Neuronal stem cell (in vitro differentiated cells): ENCODE data around the gene KLF2.
"Not testable (repeated sequence)": the region's sequence is repeated elsewhere in the genome, so short reads cannot be mapped to it uniquely, and the experiment has no call there.

Experiments
- DNase-seq: peaks from one replicate; pipeline ENCODE4 v3.0.0-alpha.2; 2013; ENCODE audit warnings: low spot score
- H2AFZ ChIP-seq: one replicate; pipeline ENCODE4 v1.6.1; 2013; ENCODE audit warnings: mild to moderate bottlenecking, low read length, inconsistent platforms
- H2AK5ac ChIP-seq: 2 replicates; pipeline ENCODE4 v1.6.1; 2013; ENCODE audit warnings: low read depth, mild to moderate bottlenecking, inconsistent platforms, low read length, moderate library complexity, mixed read lengths
- H2BK120ac ChIP-seq: 2 replicates; pipeline ENCODE4 v1.6.1; 2013; ENCODE audit warnings: low read depth, mild to moderate bottlenecking, inconsistent platforms, low read length, moderate library complexity, mixed read lengths
- H2BK12ac ChIP-seq: one replicate; pipeline ENCODE4 v1.6.1; 2013; ENCODE audit warnings: low read length, inconsistent platforms
- H2BK15ac ChIP-seq: 2 replicates; pipeline ENCODE4 v1.6.1; 2013; ENCODE audit warnings: mild to moderate bottlenecking, low read length, inconsistent platforms, mixed read lengths
- H2BK5ac ChIP-seq: one replicate; pipeline ENCODE4 v1.6.1; 2013; ENCODE audit warnings: inconsistent platforms, mild to moderate bottlenecking, low read length, moderate library complexity
- H3K14ac ChIP-seq: one replicate; pipeline ENCODE4 v1.6.1; 2013; ENCODE audit warnings: low read length, inconsistent platforms
- H3K18ac ChIP-seq: 2 replicates; pipeline ENCODE4 v1.6.1; 2013; ENCODE audit warnings: low read length, inconsistent platforms
- H3K23ac ChIP-seq: 2 replicates; pipeline ENCODE4 v1.6.1; 2013; ENCODE audit warnings: low read depth, mild to moderate bottlenecking, mixed read lengths, low read length, inconsistent platforms; ENCODE audit not compliant: poor library complexity
- H3K27ac ChIP-seq: replicated peaks from 3 replicates; pipeline ENCODE4 v1.5.1; 2013; ENCODE audit warnings: low read length, inconsistent platforms
- H3K27me3 ChIP-seq, 3 experiments: 2 replicates each; pipeline ENCODE4 v1.6.1; 2013; ENCODE audit warnings: low read length in 3 of 3, mild to moderate bottlenecking in 2 of 3, inconsistent platforms in 1 of 3, low read depth in 1 of 3, mixed read lengths in 1 of 3, moderate library complexity in 1 of 3; ENCODE audit not compliant: control insufficient read depth in 3 of 3, insufficient read depth in 3 of 3
- H3K36me3 ChIP-seq, 2 donors: replicated peaks in 1 of 2; 2 replicates each; pipeline ENCODE4 v1.6.1; 2013; ENCODE audit warnings: low read length in 2 of 2; ENCODE audit not compliant: control insufficient read depth in 2 of 2, insufficient read depth in 2 of 2
- H3K4ac ChIP-seq: 2 replicates; pipeline ENCODE4 v1.6.1; 2013; ENCODE audit warnings: inconsistent platforms, mild to moderate bottlenecking, low read length, moderate library complexity
- H3K4me1 ChIP-seq, 2 donors: 1 replicate in 1 of 2; 2 replicates in 1 of 2; pipeline ENCODE4 v1.6.1; 2013; ENCODE audit warnings: low read length in 2 of 2, low read depth in 1 of 2; ENCODE audit not compliant: control insufficient read depth in 2 of 2, insufficient read depth in 1 of 2
- H3K4me2 ChIP-seq: one replicate; pipeline ENCODE4 v1.6.1; 2013; ENCODE audit warnings: mild to moderate bottlenecking, low read length, inconsistent platforms; ENCODE audit not compliant: insufficient read depth, poor library complexity, severe bottlenecking
- H3K4me3 ChIP-seq, 2 donors: 2 replicates each; pipeline ENCODE4 v1.5.1; 2013; ENCODE audit warnings: low read length in 2 of 2, mild to moderate bottlenecking in 2 of 2, inconsistent platforms in 1 of 2, moderate library complexity in 1 of 2
- H3K79me1 ChIP-seq: one replicate; pipeline ENCODE4 v1.6.1; 2013; ENCODE audit warnings: low read depth, mild to moderate bottlenecking, inconsistent platforms, low read length, moderate library complexity
- H3K9ac ChIP-seq: one replicate; pipeline ENCODE4 v1.6.1; 2013; ENCODE audit warnings: mild to moderate bottlenecking, low read depth, low read length, inconsistent platforms; ENCODE audit not compliant: poor library complexity
- H3K9me3 ChIP-seq, 2 donors: replicated peaks in 1 of 2; 2 replicates each; pipeline versions ENCODE3 to v1.6.1; 2013; ENCODE audit warnings: low read length in 2 of 2, mild to moderate bottlenecking in 2 of 2, inconsistent platforms in 1 of 2, low read depth in 1 of 2, mixed read lengths in 1 of 2, moderate library complexity in 1 of 2; ENCODE audit not compliant: control insufficient read depth in 2 of 2, insufficient read depth in 1 of 2
- H4K8ac ChIP-seq: one replicate; pipeline ENCODE4 v1.6.1; 2013; ENCODE audit warnings: low read depth, mild to moderate bottlenecking, inconsistent platforms, low read length, moderate library complexity
- H4K91ac ChIP-seq: one replicate; pipeline ENCODE4 v1.6.1; 2013; ENCODE audit warnings: low read length, low read depth, mild to moderate bottlenecking, inconsistent platforms; ENCODE audit not compliant: poor library complexity
- WGBS, 2 donors: extraction: QIAGEN DNeasy Blood & Tissue Kit; methylation state at CpG; one replicate each; pipeline ENCODE4 v1.1.7; 2013; ENCODE audit warnings: missing lambda C conversion rate in 2 of 2, mixed read lengths in 1 of 2; ENCODE audit not compliant: insufficient read length in 2 of 2, insufficient replicate concordance in 1 of 2; ENCODE audit errors: extremely low coverage in 2 of 2; 5-methylcytosine and 5-hydroxymethylcytosine counted together

KLF2 gene

DNA sequence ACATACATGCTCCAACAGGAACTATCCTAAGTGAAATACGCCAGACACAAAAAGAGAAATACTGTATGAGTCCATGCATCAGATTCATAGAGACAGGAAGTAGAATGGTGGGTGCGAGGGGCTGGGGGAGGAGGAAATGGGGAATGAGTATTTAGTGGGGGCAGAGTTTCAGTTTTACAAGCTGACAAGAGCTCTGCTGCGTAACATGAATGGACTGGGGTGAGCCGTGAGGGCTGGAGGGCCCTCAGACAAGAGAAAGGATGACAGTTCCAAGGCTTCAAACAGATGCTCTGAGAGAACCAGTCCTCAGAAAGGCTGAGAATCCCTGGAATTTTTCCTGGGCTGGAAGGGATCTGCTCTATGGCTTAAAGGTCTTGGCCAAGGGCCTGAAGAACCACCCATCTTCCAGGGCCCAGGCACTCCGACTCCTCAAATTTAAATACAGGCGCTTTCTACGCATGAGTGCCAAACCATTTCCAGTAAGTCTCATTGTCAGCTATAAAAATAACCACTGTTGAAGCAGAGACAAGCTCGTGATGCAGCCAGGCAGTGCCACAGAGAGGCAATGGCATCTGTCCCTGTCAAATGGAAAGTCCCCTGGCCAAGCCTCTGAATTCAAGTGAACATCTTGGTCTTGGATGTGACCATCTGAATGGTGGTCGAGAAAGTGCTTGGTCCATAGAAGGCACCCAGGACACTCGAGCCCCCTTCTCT is 17.5 kb downstream of the KLF2 start:
- no peak for DNase-seq
- no peak overlapping the region for H3K4ac ChIP-seq

DNA sequence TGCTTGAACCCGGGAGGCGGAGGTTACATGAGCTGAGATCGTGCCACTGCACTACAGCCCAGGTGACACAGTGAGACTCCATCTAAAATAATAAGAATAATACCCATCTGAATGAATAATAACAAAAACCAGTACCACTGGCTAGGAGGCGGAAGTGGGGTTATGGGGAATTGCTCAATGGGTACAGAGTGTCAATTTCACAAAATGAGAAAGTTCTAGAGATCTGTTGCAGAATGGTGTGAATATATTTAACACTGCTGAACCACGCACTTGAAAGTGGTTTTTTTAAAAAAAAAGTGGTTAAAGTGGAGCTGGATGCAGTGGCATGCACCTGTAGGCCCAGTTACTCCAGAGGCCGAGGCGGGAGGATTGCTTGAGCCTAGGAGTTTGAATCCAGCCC is 18.5 kb downstream of the KLF2 start:
- Histone ChIP-seq H2BK5ac (no peak overlapping the region), H3K18ac (no peak overlapping the region), H2AK5ac (no peak overlapping the region), H3K27me3 (no peaks in the 10 kb centered on the region), H3K79me1 (no peaks in the 10 kb centered on the region), H3K14ac (no peak overlapping the region), H3K27ac (no peak overlapping the region), H4K8ac (no peak overlapping the region), H3K36me3 (no peaks in the 10 kb centered on the region), H3K4ac (no peak overlapping the region), H3K4me2 (no peak overlapping the region), H3K9me3 (no peaks in the 10 kb centered on the region), H3K4me3 (no peak overlapping the region), H3K4me1 (no peaks in the 10 kb centered on the region), H2AFZ (no peak overlapping the region), H3K9ac (no peak overlapping the region), H2BK12ac (no peak overlapping the region), H2BK15ac (no peak overlapping the region), H4K91ac (no peak overlapping the region), H2BK120ac (no peak overlapping the region), H3K23ac (no peak overlapping the region)
- no peak for DNase-seq
- WGBS, 2 donors: no CpG with 5 or more reads among the region's 7 CpGs

More for the DNA sequence above, 17.5 kb downstream of the KLF2 start:
- H3K79me1 ChIP-seq: no peaks in the 10 kb centered on the region
- H3K14ac ChIP-seq: no peak overlapping the region
- no peak overlapping the region for H2BK12ac ChIP-seq
- H3K27me3 ChIP-seq: no peaks in the 10 kb centered on the region
- no peak overlapping the region for H4K8ac ChIP-seq
- H3K23ac ChIP-seq: no peak overlapping the region
- no peaks in the 10 kb centered on the region for H3K36me3 ChIP-seq
- no CpG with 5 or more reads among the region's 10 CpGs for WGBS, 2 donors
- H2BK15ac ChIP-seq: no peak overlapping the region
- peak overlapping the region; percentile 51 for H2AFZ ChIP-seq
- no peak overlapping the region for H3K4me2 ChIP-seq
- no peak overlapping the region for H2AK5ac ChIP-seq
- H3K9me3 ChIP-seq: no peaks in the 10 kb centered on the region
- no peak overlapping the region for H3K4me3 ChIP-seq
- H2BK5ac ChIP-seq: no peak overlapping the region
- no peak overlapping the region for H2BK120ac ChIP-seq
- H3K27ac ChIP-seq: no peak overlapping the region
- no peak overlapping the region for H3K9ac ChIP-seq
- H3K18ac ChIP-seq: no peak overlapping the region
- H4K91ac ChIP-seq: no peak overlapping the region
- no peaks in the 10 kb centered on the region for H3K4me1 ChIP-seq

DNA sequence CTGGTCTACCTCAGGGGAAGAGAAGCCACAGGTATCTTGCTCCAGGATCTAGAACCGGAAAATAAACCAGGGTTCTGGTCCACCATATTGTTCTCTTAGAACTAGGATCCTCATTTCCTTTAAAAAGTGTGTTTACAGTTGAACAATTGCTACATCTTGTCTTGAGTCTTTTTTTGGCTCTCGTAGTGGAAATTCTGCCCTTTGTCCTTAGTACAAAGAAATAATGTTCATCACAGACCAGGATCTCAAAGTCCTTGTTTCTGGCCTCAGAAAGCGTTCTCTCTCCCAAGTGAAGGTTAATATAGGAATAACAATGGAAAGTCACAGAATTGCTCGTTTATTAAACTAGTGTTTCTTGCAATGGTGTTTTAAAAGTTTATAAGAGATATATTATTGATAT is 20.8 kb downstream of the KLF2 start:
- Histone ChIP-seq H2BK15ac (no peak overlapping the region), H4K91ac (no peak overlapping the region), H3K9ac (no peak overlapping the region), H3K27ac (no peak overlapping the region), H2BK5ac (no peak overlapping the region), H3K14ac (no peak overlapping the region), H3K23ac (no peak overlapping the region), H2AFZ (no peak overlapping the region), H2BK12ac (no peak overlapping the region), H3K27me3 (no peaks in the 10 kb centered on the region), H3K4ac (no peak overlapping the region), H3K4me1 (no peaks in the 10 kb centered on the region), H3K4me2 (no peak overlapping the region), H3K79me1 (no peaks in the 10 kb centered on the region), H3K4me3 (no peak overlapping the region), H2AK5ac (no peak overlapping the region), H3K18ac (no peak overlapping the region), H2BK120ac (no peak overlapping the region), H3K36me3 (no peaks in the 10 kb centered on the region), H4K8ac (no peak overlapping the region), H3K9me3 (no peaks in the 10 kb centered on the region)
- no CpG with 5 or more reads among the region's 4 CpGs for WGBS, 2 donors
- DNase-seq: no peak

DNA sequence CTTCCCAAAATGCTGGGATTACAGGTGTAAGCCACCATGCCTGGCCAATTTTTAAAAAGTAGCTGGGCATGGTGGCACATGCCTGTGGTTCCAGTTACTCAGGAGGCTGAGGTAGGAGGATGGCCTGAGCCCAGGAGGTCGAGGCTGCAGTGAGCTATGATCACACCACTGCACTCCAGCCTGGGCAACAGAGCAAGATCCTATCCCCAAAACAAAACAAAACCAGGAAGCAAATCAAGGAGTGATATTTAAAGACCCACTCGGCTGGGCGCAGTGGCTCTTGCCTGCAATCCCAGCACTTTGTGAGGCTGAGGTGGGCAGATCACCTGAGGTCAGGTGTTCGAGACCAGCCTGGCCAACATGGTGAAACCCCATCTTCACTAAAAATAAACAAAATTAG is 22.5 kb downstream of the KLF2 start:
- not testable (repeated sequence) for H2BK15ac ChIP-seq, H3K79me1 ChIP-seq, H3K9me3 ChIP-seq, H2AK5ac ChIP-seq, H3K27ac ChIP-seq, DNase-seq, H2BK120ac ChIP-seq, H3K27me3 ChIP-seq, H3K23ac ChIP-seq, H3K4me3 ChIP-seq, H3K9ac ChIP-seq, H2AFZ ChIP-seq, H2BK5ac ChIP-seq, H3K36me3 ChIP-seq, H3K14ac ChIP-seq, H3K4me2 ChIP-seq, H2BK12ac ChIP-seq, H3K4ac ChIP-seq, H3K4me1 ChIP-seq, H4K8ac ChIP-seq, H3K18ac ChIP-seq, H4K91ac ChIP-seq
- no CpG with 5 or more reads among the region's 4 CpGs for WGBS, 2 donors
